Neural cell (in vitro differentiated cells): Measurements from ENCODE around the gene DUSP28.

Source experiments
- EP300 ChIP-seq: fragments of 450-650 bp; conservative IDR thresholded peaks from 2 replicates; pipeline ENCODE4 v1.6.1; 2014; ENCODE audit warnings: antibody characterized with exemption, mild to moderate bottlenecking, moderate library complexity; ENCODE audit not compliant: poor library complexity, severe bottlenecking
- EZH2 ChIP-seq: fragments of 200-600, 300-800 bp; shearing (Covaris generic), sonication (generic); IDR thresholded peaks from 2 replicates; pipeline ENCODE4 v1.6.1; 2014; ENCODE audit warnings: antibody characterized with exemption, low read length, borderline replicate concordance, mild to moderate bottlenecking; ENCODE audit not compliant: insufficient read depth, poor library complexity, severe bottlenecking
- POLR2AphosphoS5 ChIP-seq: IDR thresholded peaks from 2 replicates; pipeline ENCODE4 v1.6.1; 2012
- RAD21 ChIP-seq: fragments of 450-650 bp; conservative IDR thresholded peaks from 2 replicates; pipeline ENCODE4 v1.6.1; 2014; ENCODE audit warnings: antibody characterized with exemption, mild to moderate bottlenecking, moderate library complexity
- SMC3 ChIP-seq: fragments of 450-650 bp; conservative IDR thresholded peaks from 2 replicates; pipeline ENCODE4 v1.6.1; 2014; ENCODE audit warnings: antibody characterized with exemption, mild to moderate bottlenecking, moderate library complexity; ENCODE audit not compliant: poor library complexity
- TAF1 ChIP-seq: IDR thresholded peaks from 2 replicates; pipeline ENCODE4 v1.6.1; 2012; ENCODE audit warnings: low read depth
- TF ChIP-seq, protein P1 (sequence below): fragments of 450-650 bp; IDR thresholded peaks from 2 replicates; pipeline ENCODE4 v1.5.1; 2014; ENCODE audit warnings: antibody characterized with exemption, mild to moderate bottlenecking, moderate library complexity; ENCODE audit not compliant: poor library complexity, severe bottlenecking
- TF ChIP-seq, protein P2 (sequence below): IDR thresholded peaks from 2 replicates; pipeline ENCODE4 v1.6.1; 2012; ENCODE audit warnings: borderline replicate concordance

DNA sequence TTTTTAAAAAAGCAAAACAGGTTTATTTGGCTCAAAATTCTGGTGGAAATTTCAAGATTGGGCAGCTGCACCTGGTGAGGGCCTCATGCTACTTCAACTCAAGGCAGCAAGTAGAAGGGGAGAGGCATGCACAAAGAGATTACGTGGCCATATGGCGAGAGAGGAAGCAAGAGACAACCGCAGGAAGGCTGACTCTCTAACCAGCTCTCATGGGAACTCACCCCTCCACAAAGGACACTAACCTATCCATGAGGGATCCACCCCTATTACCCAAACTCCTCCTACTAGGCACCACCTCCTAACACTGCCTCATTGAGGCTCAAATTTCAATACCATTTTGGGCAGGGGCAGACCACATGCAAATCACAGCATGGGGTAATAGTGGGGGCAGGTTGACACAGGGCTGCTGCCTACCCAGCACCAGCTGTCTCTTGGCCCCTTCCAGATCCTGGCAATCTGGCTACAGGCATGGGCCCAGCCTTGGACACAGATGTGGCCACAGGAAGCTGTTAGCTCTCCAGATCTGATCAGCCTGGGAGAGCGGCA is 24.4 kb downstream of the DUSP28 start:
- TF ChIP-seq RAD21 = no peak
- no peak for TF ChIP-seq EZH2
- TF ChIP-seq, protein P1, sequence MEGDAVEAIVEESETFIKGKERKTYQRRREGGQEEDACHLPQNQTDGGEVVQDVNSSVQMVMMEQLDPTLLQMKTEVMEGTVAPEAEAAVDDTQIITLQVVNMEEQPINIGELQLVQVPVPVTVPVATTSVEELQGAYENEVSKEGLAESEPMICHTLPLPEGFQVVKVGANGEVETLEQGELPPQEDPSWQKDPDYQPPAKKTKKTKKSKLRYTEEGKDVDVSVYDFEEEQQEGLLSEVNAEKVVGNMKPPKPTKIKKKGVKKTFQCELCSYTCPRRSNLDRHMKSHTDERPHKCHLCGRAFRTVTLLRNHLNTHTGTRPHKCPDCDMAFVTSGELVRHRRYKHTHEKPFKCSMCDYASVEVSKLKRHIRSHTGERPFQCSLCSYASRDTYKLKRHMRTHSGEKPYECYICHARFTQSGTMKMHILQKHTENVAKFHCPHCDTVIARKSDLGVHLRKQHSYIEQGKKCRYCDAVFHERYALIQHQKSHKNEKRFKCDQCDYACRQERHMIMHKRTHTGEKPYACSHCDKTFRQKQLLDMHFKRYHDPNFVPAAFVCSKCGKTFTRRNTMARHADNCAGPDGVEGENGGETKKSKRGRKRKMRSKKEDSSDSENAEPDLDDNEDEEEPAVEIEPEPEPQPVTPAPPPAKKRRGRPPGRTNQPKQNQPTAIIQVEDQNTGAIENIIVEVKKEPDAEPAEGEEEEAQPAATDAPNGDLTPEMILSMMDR = no peak
- TF ChIP-seq, protein P2, sequence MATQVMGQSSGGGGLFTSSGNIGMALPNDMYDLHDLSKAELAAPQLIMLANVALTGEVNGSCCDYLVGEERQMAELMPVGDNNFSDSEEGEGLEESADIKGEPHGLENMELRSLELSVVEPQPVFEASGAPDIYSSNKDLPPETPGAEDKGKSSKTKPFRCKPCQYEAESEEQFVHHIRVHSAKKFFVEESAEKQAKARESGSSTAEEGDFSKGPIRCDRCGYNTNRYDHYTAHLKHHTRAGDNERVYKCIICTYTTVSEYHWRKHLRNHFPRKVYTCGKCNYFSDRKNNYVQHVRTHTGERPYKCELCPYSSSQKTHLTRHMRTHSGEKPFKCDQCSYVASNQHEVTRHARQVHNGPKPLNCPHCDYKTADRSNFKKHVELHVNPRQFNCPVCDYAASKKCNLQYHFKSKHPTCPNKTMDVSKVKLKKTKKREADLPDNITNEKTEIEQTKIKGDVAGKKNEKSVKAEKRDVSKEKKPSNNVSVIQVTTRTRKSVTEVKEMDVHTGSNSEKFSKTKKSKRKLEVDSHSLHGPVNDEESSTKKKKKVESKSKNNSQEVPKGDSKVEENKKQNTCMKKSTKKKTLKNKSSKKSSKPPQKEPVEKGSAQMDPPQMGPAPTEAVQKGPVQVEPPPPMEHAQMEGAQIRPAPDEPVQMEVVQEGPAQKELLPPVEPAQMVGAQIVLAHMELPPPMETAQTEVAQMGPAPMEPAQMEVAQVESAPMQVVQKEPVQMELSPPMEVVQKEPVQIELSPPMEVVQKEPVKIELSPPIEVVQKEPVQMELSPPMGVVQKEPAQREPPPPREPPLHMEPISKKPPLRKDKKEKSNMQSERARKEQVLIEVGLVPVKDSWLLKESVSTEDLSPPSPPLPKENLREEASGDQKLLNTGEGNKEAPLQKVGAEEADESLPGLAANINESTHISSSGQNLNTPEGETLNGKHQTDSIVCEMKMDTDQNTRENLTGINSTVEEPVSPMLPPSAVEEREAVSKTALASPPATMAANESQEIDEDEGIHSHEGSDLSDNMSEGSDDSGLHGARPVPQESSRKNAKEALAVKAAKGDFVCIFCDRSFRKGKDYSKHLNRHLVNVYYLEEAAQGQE = no peak
- no peak for TF ChIP-seq EP300
- TF ChIP-seq POLR2AphosphoS5 = no peak
- TF ChIP-seq SMC3 = no peak
- no peak for TF ChIP-seq TAF1
